ENCODE measurements around the gene BANF2.

BANF2 gene

GRCh38 chr20:17664025-17664633, 35.6 kb upstream of the BANF2 start:
- DNase-seq (ENCODE audit: low spot score): peak; percentile 29

- no peak for DNase-seq (ENCODE audit: low spot score)
Observed at GRCh38 chr20:17665756-17666155, 34.0 kb upstream of the BANF2 start.

GRCh38 chr20:17666481-17666880, 33.3 kb upstream of the BANF2 start:
- DNase-seq (ENCODE audit: low spot score): no peak

- DNase-seq (ENCODE audit: low spot score): no peak
Observed at GRCh38 chr20:17667445-17667844, 32.3 kb upstream of the BANF2 start.

GRCh38 chr20:17668432-17668831, 31.3 kb upstream of the BANF2 start:
- DNase-seq (ENCODE audit: low spot score): no peak

- DNase-seq (ENCODE audit: low spot score): no peak
Observed at GRCh38 chr20:17669306-17669931, 30.3 kb upstream of the BANF2 start.

GRCh38 chr20:17671011-17671410, 28.8 kb upstream of the BANF2 start:
- no peak for DNase-seq (ENCODE audit: low spot score)

GRCh38 chr20:17671565-17671964, 28.2 kb upstream of the BANF2 start:
- no peak for DNase-seq (ENCODE audit: low spot score)

GRCh38 chr20:17673084-17673483, 26.7 kb upstream of the BANF2 start:
- no peak for DNase-seq (ENCODE audit: low spot score)

- no peak for DNase-seq (ENCODE audit: low spot score)
Observed at GRCh38 chr20:17674722-17675518, 24.8 kb upstream of the BANF2 start.

GRCh38 chr20:17675519-17676377, 24.0 kb upstream of the BANF2 start:
- DNase-seq (ENCODE audit: low spot score): no peak

- no peak for DNase-seq (ENCODE audit: low spot score)
Observed at GRCh38 chr20:17676378-17676759, 23.4 kb upstream of the BANF2 start.

GRCh38 chr20:17676942-17677341, 22.8 kb upstream of the BANF2 start:
- DNase-seq (ENCODE audit: low spot score): no peak

GRCh38 chr20:17678295-17678694, 21.5 kb upstream of the BANF2 start:
- no peak for DNase-seq (ENCODE audit: low spot score)

- DNase-seq (ENCODE audit: low spot score): no peak
Observed at GRCh38 chr20:17678886-17679285, 20.9 kb upstream of the BANF2 start.

GRCh38 chr20:17679941-17680835, 19.6 kb upstream of the BANF2 start:
- DNase-seq (ENCODE audit: low spot score): no peak

- DNase-seq (ENCODE audit: low spot score): peak; percentile 73
Observed at GRCh38 chr20:17680836-17681725, 18.7 kb upstream of the BANF2 start.

GRCh38 chr20:17681726-17682102, 18.1 kb upstream of the BANF2 start:
- no peak for DNase-seq (ENCODE audit: low spot score)

GRCh38 chr20:17682103-17682888, 17.5 kb upstream of the BANF2 start, which contains the start of gene RRBP1:
TSS of gene RRBP1 (minus strand) at chr20:17682242. CDS start at chr20:17660507, 21,735 bp downstream.
- peak; percentile 98 for DNase-seq (ENCODE audit: low spot score)

GRCh38 chr20:17682889-17683198, 16.9 kb upstream of the BANF2 start:
- no peak for DNase-seq (ENCODE audit: low spot score)

Data from activated CD4-positive, alpha-beta T cell treated with anti-CD3 and anti-CD28 coated beads, Interleukin-2, Interleukin-4, amounts not matched to agents 100 ng/mL and 50 ng/mL, durations not matched to agents 16 hours and 8 hours (primary cell).